H9 (cell line): Measurements from ENCODE around the gene AHDC1. TPM values are rescaled to one million over a fixed set of nuclear protein-coding genes. Genes with fewer than 3 reads are reported as not detected.

Experiments
- DNase-seq: peaks from one replicate; pipeline ENCODE4 v3.0.0-alpha.2; 2017
- H2AFZ ChIP-seq: one replicate; pipeline ENCODE4 v1.6.1; 2013; ENCODE audit warnings: mild to moderate bottlenecking, low read length, control low read depth, moderate library complexity
- H2AK5ac ChIP-seq: 2 replicates; pipeline ENCODE4 v1.6.1; 2013; ENCODE audit warnings: low read length, control low read depth, mixed read lengths; ENCODE audit not compliant: insufficient read length
- H2BK120ac ChIP-seq: one replicate; pipeline ENCODE4 v1.6.1; 2013; ENCODE audit warnings: low read depth, mild to moderate bottlenecking, low read length, control low read depth, inconsistent platforms; ENCODE audit not compliant: poor library complexity, severe bottlenecking
- H2BK12ac ChIP-seq: 2 replicates; pipeline ENCODE4 v1.6.1; 2013; ENCODE audit warnings: low read length, control low read depth, mixed read lengths, low read depth; ENCODE audit not compliant: insufficient read length
- H2BK15ac ChIP-seq: 2 replicates; pipeline ENCODE4 v1.6.1; 2013; ENCODE audit warnings: low read depth, low read length, control low read depth
- H2BK20ac ChIP-seq: one replicate; pipeline ENCODE4 v1.6.1; 2013; ENCODE audit warnings: low read depth, mild to moderate bottlenecking, low read length, control low read depth, inconsistent platforms; ENCODE audit not compliant: poor library complexity, severe bottlenecking
- H2BK5ac ChIP-seq: 2 replicates; pipeline ENCODE4 v1.6.1; 2013; ENCODE audit warnings: low read length, control low read depth, mixed read lengths; ENCODE audit not compliant: insufficient read length
- H3K14ac ChIP-seq: 2 replicates; pipeline ENCODE4 v1.6.1; 2013; ENCODE audit warnings: low read length, control low read depth; ENCODE audit not compliant: insufficient read depth
- H3K18ac ChIP-seq: 2 replicates; pipeline ENCODE4 v1.6.1; 2013; ENCODE audit warnings: low read depth, mild to moderate bottlenecking, mixed read lengths, low read length, control low read depth; ENCODE audit not compliant: insufficient read length
- H3K23ac ChIP-seq: 2 replicates; pipeline ENCODE4 v1.6.1; 2013; ENCODE audit warnings: low read length, control low read depth, mixed read lengths, low read depth; ENCODE audit not compliant: insufficient read length
- H3K23me2 ChIP-seq: 2 replicates; pipeline ENCODE4 v1.6.1; 2013; ENCODE audit warnings: low read depth, mild to moderate bottlenecking, mixed read lengths, low read length, control low read depth; ENCODE audit not compliant: insufficient read length, poor library complexity, severe bottlenecking
- H3K27ac ChIP-seq: 2 replicates; pipeline ENCODE4 v1.5.1; 2013; ENCODE audit warnings: low read length, control low read depth, mixed read lengths, low read depth; ENCODE audit not compliant: insufficient read length
- H3K27me3 ChIP-seq: 2 replicates; pipeline ENCODE4 v1.6.1; 2013; ENCODE audit warnings: low read length, control low read depth, inconsistent platforms; ENCODE audit not compliant: insufficient read depth
- H3K4ac ChIP-seq: 2 replicates; pipeline ENCODE4 v1.6.1; 2013; ENCODE audit warnings: low read depth, mild to moderate bottlenecking, control low read depth, inconsistent platforms, low read length, moderate library complexity
- H3K4me1 ChIP-seq: 2 replicates; pipeline ENCODE4 v1.6.1; 2013; ENCODE audit warnings: low read length, control low read depth, inconsistent platforms; ENCODE audit not compliant: insufficient read depth
- H3K4me2 ChIP-seq: 2 replicates; pipeline ENCODE4 v1.6.1; 2013; ENCODE audit warnings: low read length, control low read depth, mixed read lengths; ENCODE audit not compliant: insufficient read length, insufficient read depth
- H3K56ac ChIP-seq: 2 replicates; pipeline ENCODE4 v1.6.1; 2013; ENCODE audit warnings: low read depth, mild to moderate bottlenecking, mixed read lengths, low read length, control low read depth; ENCODE audit not compliant: insufficient read length
- H3K79me1 ChIP-seq: 2 replicates; pipeline ENCODE4 v1.6.1; 2013; ENCODE audit warnings: low read depth, mild to moderate bottlenecking, moderate library complexity, low read length, control low read depth, inconsistent platforms; ENCODE audit not compliant: insufficient read depth, poor library complexity, severe bottlenecking
- H3K79me2 ChIP-seq: 2 replicates; pipeline ENCODE4 v1.6.1; 2013; ENCODE audit warnings: low read length, control low read depth, inconsistent platforms; ENCODE audit not compliant: insufficient read depth
- H3K9ac ChIP-seq: 2 replicates; pipeline ENCODE4 v1.6.1; 2013; ENCODE audit warnings: low read length, control low read depth, mixed read lengths; ENCODE audit not compliant: insufficient read length; ENCODE audit errors: extremely low read depth
- H3K9me3 ChIP-seq: one replicate; pipeline ENCODE4 v1.6.1; 2013; ENCODE audit warnings: low read depth, low read length, inconsistent platforms; ENCODE audit not compliant: control insufficient read depth
- H3T11ph ChIP-seq: one replicate; pipeline ENCODE4 v1.6.1; 2013; ENCODE audit warnings: mild to moderate bottlenecking, low read length, control low read depth, inconsistent platforms
- H4K20me1 ChIP-seq: one replicate; pipeline ENCODE4 v1.6.1; 2013; ENCODE audit not compliant: control insufficient read depth, insufficient read length, insufficient read depth
- H4K5ac ChIP-seq: 2 replicates; pipeline ENCODE4 v1.6.1; 2013; ENCODE audit warnings: low read depth, mild to moderate bottlenecking, mixed read lengths, low read length, control low read depth; ENCODE audit not compliant: insufficient read length
- H4K8ac ChIP-seq: replicated peaks from 2 replicates; pipeline ENCODE4 v1.6.1; 2013; ENCODE audit warnings: low read length, control low read depth, mixed read lengths, low read depth; ENCODE audit not compliant: insufficient read length
- H4K91ac ChIP-seq: 2 replicates; pipeline ENCODE4 v1.6.1; 2013; ENCODE audit warnings: low read depth, mild to moderate bottlenecking, moderate library complexity, mixed read lengths, low read length, control low read depth; ENCODE audit not compliant: insufficient read length
- H3K27ac Mint-ChIP-seq, 3 experiments: 2 replicates in 2 of 3; 3 replicates in 1 of 3; pipeline ENCODE4 v1.8.0; 2020 to 2021; ENCODE audit warnings: mixed read lengths in 3 of 3, mild to moderate bottlenecking in 1 of 3, moderate library complexity in 1 of 3
- H3K27me3 Mint-ChIP-seq: 2 replicates; pipeline ENCODE4 v1.8.0; 2021; ENCODE audit warnings: low read depth, mild to moderate bottlenecking, moderate library complexity, mixed read lengths
- H3K36me3 Mint-ChIP-seq, 3 experiments: 2 replicates in 2 of 3; 3 replicates in 1 of 3; pipeline ENCODE4 v1.8.0; 2020 to 2021; ENCODE audit warnings: low read depth in 3 of 3, mixed read lengths in 3 of 3; ENCODE audit not compliant: insufficient read depth in 1 of 3
- H3K4me1 Mint-ChIP-seq, 2 experiments: 2 replicates each; pipeline ENCODE4 v1.8.0; 2020; ENCODE audit warnings: mixed read lengths in 2 of 2
- H3K4me3 Mint-ChIP-seq, 2 experiments: 2 replicates in 1 of 2; 3 replicates in 1 of 2; pipeline ENCODE4 v1.8.0; 2020 to 2021; ENCODE audit warnings: mild to moderate bottlenecking in 2 of 2, mixed read lengths in 2 of 2, moderate library complexity in 1 of 2
- H3K9me3 Mint-ChIP-seq, 2 experiments: 2 replicates in 1 of 2; 3 replicates in 1 of 2; pipeline ENCODE4 v1.8.0; 2020; ENCODE audit warnings: mild to moderate bottlenecking in 2 of 2, mixed read lengths in 2 of 2, moderate library complexity in 1 of 2
- WGBS: extraction: QIAGEN DNeasy Blood & Tissue Kit; methylation state at CpG from one replicate; pipeline ENCODE4 v1.1.7; 2013; ENCODE audit warnings: missing lambda C conversion rate, low lambda C conversion rate, mixed read lengths; ENCODE audit not compliant: insufficient read length; ENCODE audit errors: extremely low coverage; 5-methylcytosine and 5-hydroxymethylcytosine counted together
- total RNA-seq: library from RNA; stranded (reverse); gene quantifications from 2 replicates; pipeline ENCODE4 v1.2.1, GENCODE V29; 2021
- TF ChIP-seq, protein P1 (sequence below): fragments of 200-600 bp; sonication (generic); conservative IDR thresholded peaks from 3 replicates; pipeline ENCODE4 v1.8.0; 2021; ENCODE audit warnings: antibody characterized with exemption, mild to moderate bottlenecking

Gene AHDC1
- total RNA-seq, 1 experiment from 2014 or later: 29.4 TPM

DNA sequence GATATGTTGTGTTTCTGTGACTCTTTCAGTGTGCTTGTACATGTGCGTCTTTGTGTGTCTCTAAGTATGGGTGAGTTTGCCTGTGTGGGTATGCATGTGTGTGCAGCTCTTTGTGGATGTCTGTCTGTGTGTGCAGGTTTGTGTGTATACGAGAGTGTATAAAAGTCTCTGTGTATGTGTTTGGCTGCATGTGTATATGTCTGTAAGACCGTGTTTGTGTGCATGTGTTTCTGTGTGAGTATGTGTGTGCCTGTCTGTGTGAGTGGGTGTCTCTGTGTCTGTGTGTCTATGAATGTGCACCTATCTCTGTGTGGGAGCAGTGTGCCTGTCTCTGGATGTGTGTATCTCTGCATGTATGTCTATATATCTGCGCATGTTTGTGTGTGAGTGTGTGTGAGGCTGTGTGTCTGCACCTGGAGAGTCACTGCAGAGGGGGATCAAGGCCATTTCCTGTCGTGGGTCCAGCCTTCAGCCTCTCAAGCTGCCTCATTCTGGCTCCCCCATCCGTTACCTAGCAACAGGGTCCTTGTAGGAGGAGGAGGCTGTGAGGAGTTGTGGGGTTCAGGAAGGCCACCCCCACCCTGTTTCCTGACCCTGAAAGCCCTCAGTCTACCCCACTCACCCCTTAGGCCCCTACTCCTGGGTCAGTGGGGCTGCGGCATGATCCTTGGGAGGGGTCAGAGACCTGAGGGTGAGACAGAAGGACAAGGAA, 20.7 kb upstream of the AHDC1 start:
- Histone ChIP-seq H2BK12ac (no peak overlapping the region), H3K27ac (no peak overlapping the region), H3K14ac (no peak overlapping the region; the same call in 1 of the 2 replicates), H2BK120ac (no peak overlapping the region), H3K4ac (no peak overlapping the region), H3K18ac (no peak overlapping the region), H3K4me1 (peaks cover 6% of the 10 kb centered on the region; the same call in 1 of the 2 replicates), H3K9me3 (no peaks in the 10 kb centered on the region), H4K91ac (no peak overlapping the region), H4K8ac (no peak overlapping the region), H3K27me3 (no peaks in the 10 kb centered on the region), H2BK15ac (no peak overlapping the region), H2AFZ (no peak overlapping the region), H4K5ac (no peak overlapping the region), H4K20me1 (no peaks in the 10 kb centered on the region), H2BK20ac (no peak overlapping the region), H3K4me2 (no peak overlapping the region), H3K23ac (no peak overlapping the region), H3K56ac (no peak overlapping the region), H3K9ac (no peak overlapping the region), H3K23me2 (no peaks in the 10 kb centered on the region), H2BK5ac (no peak overlapping the region), H3K79me1 (no peaks in the 10 kb centered on the region), H3K79me2 (no peaks in the 10 kb centered on the region), H3T11ph (no peak overlapping the region), H2AK5ac (no peak overlapping the region)
- TF ChIP-seq, protein P1, sequence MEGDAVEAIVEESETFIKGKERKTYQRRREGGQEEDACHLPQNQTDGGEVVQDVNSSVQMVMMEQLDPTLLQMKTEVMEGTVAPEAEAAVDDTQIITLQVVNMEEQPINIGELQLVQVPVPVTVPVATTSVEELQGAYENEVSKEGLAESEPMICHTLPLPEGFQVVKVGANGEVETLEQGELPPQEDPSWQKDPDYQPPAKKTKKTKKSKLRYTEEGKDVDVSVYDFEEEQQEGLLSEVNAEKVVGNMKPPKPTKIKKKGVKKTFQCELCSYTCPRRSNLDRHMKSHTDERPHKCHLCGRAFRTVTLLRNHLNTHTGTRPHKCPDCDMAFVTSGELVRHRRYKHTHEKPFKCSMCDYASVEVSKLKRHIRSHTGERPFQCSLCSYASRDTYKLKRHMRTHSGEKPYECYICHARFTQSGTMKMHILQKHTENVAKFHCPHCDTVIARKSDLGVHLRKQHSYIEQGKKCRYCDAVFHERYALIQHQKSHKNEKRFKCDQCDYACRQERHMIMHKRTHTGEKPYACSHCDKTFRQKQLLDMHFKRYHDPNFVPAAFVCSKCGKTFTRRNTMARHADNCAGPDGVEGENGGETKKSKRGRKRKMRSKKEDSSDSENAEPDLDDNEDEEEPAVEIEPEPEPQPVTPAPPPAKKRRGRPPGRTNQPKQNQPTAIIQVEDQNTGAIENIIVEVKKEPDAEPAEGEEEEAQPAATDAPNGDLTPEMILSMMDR: no peak
- no peak overlapping the region for H3K4me3 Mint-ChIP-seq
- H3K27ac Mint-ChIP-seq: no peak overlapping the region
- no peaks in the 10 kb centered on the region for H3K27me3 Mint-ChIP-seq
- no peaks in the 10 kb centered on the region for H3K36me3 Mint-ChIP-seq
- no peak for DNase-seq
- peaks cover 21 to 24% of the 10 kb centered on the region in 2 experiments for H3K4me1 Mint-ChIP-seq
- H3K9me3 Mint-ChIP-seq: no peaks in the 10 kb centered on the region; a peak in 1 of 5 replicates
- WGBS: no CpG with 5 or more reads among the region's 7 CpGs
